GM23248 (cell line): ENCODE data around the gene C9. TPM values are rescaled to one million over a fixed set of nuclear protein-coding genes. Genes with fewer than 3 reads are reported as not detected.

Experiments used
- DNase-seq: peaks from one replicate; pipeline ENCODE4 v3.0.0-alpha.2; 2015
- H2AFZ ChIP-seq: fragments of 200-600 bp; sonication (generic); 2 replicates; pipeline ENCODE4 v1.6.1; 2016; ENCODE audit warnings: antibody characterized with exemption
- H3F3A ChIP-seq: fragments of 200-600 bp; sonication (generic); 2 replicates; pipeline ENCODE4 v1.6.1; 2016; ENCODE audit warnings: mild to moderate bottlenecking, antibody characterized with exemption, mixed run types; ENCODE audit not compliant: insufficient read depth
- H3K27ac ChIP-seq: fragments of 200-600 bp; sonication (generic); 2 replicates; pipeline ENCODE4 v1.5.1; 2016; ENCODE audit warnings: mild to moderate bottlenecking
- H3K27me3 ChIP-seq: fragments of 200-600 bp; sonication (generic); replicated peaks from 2 replicates; pipeline ENCODE4 v1.6.1; 2016; ENCODE audit warnings: mild to moderate bottlenecking; ENCODE audit not compliant: insufficient read depth
- H3K36me3 ChIP-seq: fragments of 200-600 bp; sonication (generic); 2 replicates; pipeline ENCODE4 v1.6.1; 2016; ENCODE audit warnings: low read depth, mild to moderate bottlenecking
- H3K4me1 ChIP-seq: fragments of 200-600 bp; sonication (generic); 2 replicates; pipeline ENCODE4 v1.6.1; 2016; ENCODE audit warnings: mild to moderate bottlenecking; ENCODE audit not compliant: insufficient read depth
- H3K4me2 ChIP-seq: fragments of 200-600 bp; sonication (generic); one replicate; pipeline ENCODE4 v1.6.1; 2016; ENCODE audit warnings: mild to moderate bottlenecking; ENCODE audit not compliant: unreplicated experiment
- H3K4me3 ChIP-seq: fragments of 200-600 bp; sonication (generic); 2 replicates; pipeline ENCODE4 v1.5.1; 2016; ENCODE audit warnings: mild to moderate bottlenecking
- H3K79me2 ChIP-seq: fragments of 200-600 bp; sonication (generic); 2 replicates; pipeline ENCODE4 v1.6.1; 2016; ENCODE audit warnings: mild to moderate bottlenecking; ENCODE audit not compliant: insufficient read depth
- H3K9ac ChIP-seq: fragments of 200-600 bp; sonication (generic); 2 replicates; pipeline ENCODE4 v1.6.1; 2016; ENCODE audit warnings: mild to moderate bottlenecking
- H3K9me2 ChIP-seq: fragments of 200-600 bp; sonication (generic); 2 replicates; pipeline ENCODE4 v1.6.1; 2016; ENCODE audit warnings: mixed run types, mild to moderate bottlenecking, moderate library complexity; ENCODE audit not compliant: insufficient read depth
- H3K9me3 ChIP-seq: fragments of 200-600 bp; sonication (generic); one replicate; pipeline ENCODE4 v1.6.1; 2017; ENCODE audit warnings: low read depth
- H4K20me1 ChIP-seq: fragments of 200-600 bp; sonication (generic); 2 replicates; pipeline ENCODE4 v1.6.0; 2016; ENCODE audit not compliant: insufficient read depth
- EZH2 ChIP-seq: fragments of 200-600 bp; sonication (generic); IDR thresholded peaks from 2 replicates; pipeline ENCODE4 v1.6.1; 2018; ENCODE audit warnings: antibody characterized with exemption, mild to moderate bottlenecking; ENCODE audit not compliant: insufficient read depth, poor library complexity, severe bottlenecking
- EZH2phosphoT487 ChIP-seq: fragments of 200-600 bp; sonication (generic); IDR thresholded peaks from 2 replicates; pipeline ENCODE4 v1.6.1; 2018; ENCODE audit warnings: antibody characterized with exemption, moderate library complexity, mild to moderate bottlenecking, low read depth; ENCODE audit not compliant: insufficient read depth
- WGBS, 2 experiments: methylation state at CpG; one replicate each; pipeline ENCODE4 v1.1.6; 2015 to 2017; ENCODE audit warnings: low lambda C conversion rate in 2 of 2, low coverage in 1 of 2; ENCODE audit errors: missing lambda C conversion rate in 2 of 2; 5-methylcytosine and 5-hydroxymethylcytosine counted together
- in situ Hi-C: fragments of 300-500 bp; cut with MboI; formaldehyde crosslinking; loops from 2 replicates; pipeline ENCODE4 v1.15.0; 2020
- polyA plus RNA-seq: library from polyadenylated mRNA; unstranded; fragments of >200 nt; fragmentation: Nextera tagmentation; extraction: Ambion mirVana; gene quantifications from 2 replicates; pipeline ENCODE4 v1.2.1, GENCODE V29; 2016
- total RNA-seq: library from RNA; depleted of rRNA; stranded (reverse); fragments of >200 nt; shearing (Covaris generic); gene quantifications from 2 replicates; pipeline ENCODE4 v1.2.3, GENCODE V29; 2014

The C9 gene
- total and polyA plus RNA-seq, 2 experiments from 2014 or later: not detected

GRCh38 chr5:39352951-39353350 is 11.3 kb downstream of the C9 start:
- 0 to 4% methylated on average over 1 of the region's 1 CpG for WGBS, 2 experiments
- 0 out of 2 replicates have a peak, but pooled peaks cover 5% of the 10 kb centered on the region for H3F3A ChIP-seq

GRCh38 chr5:39352170-39352569 is 12.1 kb downstream of the C9 start:
- Histone ChIP-seq H3K9me3 (no peaks in the 10 kb centered on the region), H3K9ac (no peak overlapping the region), H3K27me3 (no peaks in the 10 kb centered on the region), H3K4me2 (no peak overlapping the region), H3K27ac (no peak overlapping the region), H3F3A (0 out of 2 replicates have a peak, but pooled peaks cover 5% of the 10 kb centered on the region), H4K20me1 (no peaks in the 10 kb centered on the region), H2AFZ (no peak overlapping the region), H3K9me2 (no peaks in the 10 kb centered on the region), H3K36me3 (no peaks in the 10 kb centered on the region), H3K79me2 (no peaks in the 10 kb centered on the region), H3K4me1 (no peaks in the 10 kb centered on the region), H3K4me3 (no peak overlapping the region)
- in situ Hi-C loops: no loop called here
- no peak for DNase-seq
- TF ChIP-seq EZH2phosphoT487 (no peak), EZH2 (no peak)
- WGBS, 2 experiments: 48 to 53% methylated on average over 2 of the region's 2 CpGs

More at GRCh38 chr5:39352951-39353350, 11.3 kb downstream of the C9 start:
- DNase-seq: no peak
- H3K9me3 ChIP-seq: no peaks in the 10 kb centered on the region
- H3K4me3 ChIP-seq: no peak overlapping the region
- H2AFZ ChIP-seq: no peak overlapping the region
- H4K20me1 ChIP-seq: no peaks in the 10 kb centered on the region
- H3K9ac ChIP-seq: no peak overlapping the region
- TF ChIP-seq EZH2phosphoT487 (no peak), EZH2 (no peak)
- in situ Hi-C loops: no loop called here
- no peaks in the 10 kb centered on the region for H3K9me2 ChIP-seq
- H3K4me1 ChIP-seq: no peaks in the 10 kb centered on the region
- no peaks in the 10 kb centered on the region for H3K27me3 ChIP-seq
- H3K4me2 ChIP-seq: no peak overlapping the region
- no peak overlapping the region for H3K27ac ChIP-seq
- H3K36me3 ChIP-seq: no peaks in the 10 kb centered on the region
- H3K79me2 ChIP-seq: no peaks in the 10 kb centered on the region

DNA sequence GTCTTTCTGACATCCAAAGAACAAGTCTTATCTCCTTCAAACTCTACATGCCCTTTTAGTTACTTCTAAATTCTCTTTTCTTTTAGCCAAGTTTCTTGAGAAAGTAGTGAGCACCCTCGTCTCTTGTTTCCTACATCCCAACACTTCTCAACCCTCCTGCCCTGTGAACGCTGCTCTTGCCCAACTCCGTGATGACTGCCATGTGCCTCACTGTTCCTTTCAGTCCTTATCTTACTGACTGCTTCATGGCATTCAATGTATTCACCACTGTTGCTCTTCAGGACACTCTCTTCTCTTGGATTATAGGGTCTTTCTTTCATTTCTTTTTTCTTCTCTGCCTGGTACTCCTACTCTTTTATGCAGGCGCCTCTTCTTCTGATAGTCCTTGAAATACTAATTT is 14.8 kb downstream of the C9 start:
- Histone ChIP-seq H3K9me3 (no peaks in the 10 kb centered on the region), H3K4me2 (no peak overlapping the region), H3K27ac (no peak overlapping the region), H3K79me2 (no peaks in the 10 kb centered on the region), H3K4me1 (no peaks in the 10 kb centered on the region), H3K9me2 (no peaks in the 10 kb centered on the region), H3K4me3 (no peak overlapping the region), H2AFZ (no peak overlapping the region), H3K9ac (no peak overlapping the region), H3F3A (no peaks in the 10 kb centered on the region), H3K36me3 (no peaks in the 10 kb centered on the region), H3K27me3 (no peaks in the 10 kb centered on the region), H4K20me1 (no peaks in the 10 kb centered on the region)
- WGBS, 2 experiments: 50 to 57% methylated on average over 4 of the region's 4 CpGs
- TF ChIP-seq EZH2phosphoT487: no peak
- TF ChIP-seq EZH2: no peak
- no peak for DNase-seq
- in situ Hi-C loops: no loop called here

DNA sequence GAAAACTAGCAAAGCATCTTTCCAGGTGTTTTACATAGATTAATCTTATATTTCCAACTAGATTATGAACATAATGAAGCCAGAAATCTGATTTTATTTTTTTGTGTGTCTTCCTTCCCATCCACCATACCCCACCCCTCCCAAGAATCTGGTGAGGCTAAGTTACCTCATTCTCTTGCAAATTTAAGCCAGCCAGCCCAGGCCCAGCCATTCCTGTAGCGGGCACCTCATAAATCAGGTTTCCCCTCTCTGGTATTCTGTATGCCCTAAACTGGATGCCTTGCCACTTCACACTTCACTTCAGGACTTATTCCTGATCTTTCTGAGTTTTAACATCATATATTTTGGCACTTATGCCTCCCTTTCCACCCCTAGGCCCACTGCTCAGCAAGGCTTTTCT is 21.8 kb downstream of the C9 start:
- H3K4me3 ChIP-seq: no peak overlapping the region
- H3K27me3 ChIP-seq: no peaks in the 10 kb centered on the region
- no peak overlapping the region for H2AFZ ChIP-seq
- no peak overlapping the region for H3K27ac ChIP-seq
- no peaks in the 10 kb centered on the region for H4K20me1 ChIP-seq
- H3K4me2 ChIP-seq: no peak overlapping the region
- TF ChIP-seq EZH2phosphoT487 (no peak), EZH2 (no peak)
- H3K79me2 ChIP-seq: no peaks in the 10 kb centered on the region
- WGBS, 2 experiments: 84 to 85% methylated on average over 1 of the region's 1 CpG
- H3K9me2 ChIP-seq: no peaks in the 10 kb centered on the region
- H3K36me3 ChIP-seq: no peaks in the 10 kb centered on the region
- H3K9ac ChIP-seq: no peak overlapping the region
- no peaks in the 10 kb centered on the region for H3K9me3 ChIP-seq
- no peak for DNase-seq
- in situ Hi-C loops: no loop called here
- H3K4me1 ChIP-seq: peaks cover 6% of the 10 kb centered on the region; the same call in 1 of the 2 replicates
- H3F3A ChIP-seq: no peaks in the 10 kb centered on the region

DNA sequence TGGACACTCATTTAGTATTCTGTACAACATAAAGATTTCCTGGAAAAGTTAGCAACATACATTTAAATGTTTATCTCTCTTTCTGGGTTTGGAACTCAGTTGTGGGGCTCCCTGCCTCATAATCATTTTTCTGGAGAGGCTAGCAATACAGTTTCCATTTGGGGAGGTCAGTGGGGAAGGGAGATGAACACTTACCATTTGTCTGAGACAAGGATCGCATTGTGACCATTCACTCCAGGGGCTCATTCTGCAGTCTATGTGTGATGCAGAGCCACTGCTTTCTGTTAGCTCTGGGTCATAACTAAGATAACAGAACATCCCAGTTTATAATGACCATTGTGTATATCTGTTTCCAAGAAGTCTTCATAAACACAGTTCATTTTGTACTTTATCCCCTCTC is 22.4 kb downstream of the C9 start:
- Histone ChIP-seq H2AFZ (no peak overlapping the region), H3K27me3 (no peaks in the 10 kb centered on the region), H3K9me2 (no peaks in the 10 kb centered on the region), H3K36me3 (no peaks in the 10 kb centered on the region), H3K27ac (no peak overlapping the region), H3F3A (no peaks in the 10 kb centered on the region), H3K4me3 (no peak overlapping the region), H3K4me1 (peaks cover 6% of the 10 kb centered on the region; the same call in 1 of the 2 replicates), H3K9me3 (no peaks in the 10 kb centered on the region), H4K20me1 (no peaks in the 10 kb centered on the region), H3K4me2 (no peak overlapping the region), H3K9ac (no peak overlapping the region), H3K79me2 (no peaks in the 10 kb centered on the region)
- 95 to 100% methylated on average over 1 of the region's 1 CpG for WGBS, 2 experiments
- no peak for DNase-seq
- in situ Hi-C loops: no loop called here
- no peak for TF ChIP-seq EZH2
- TF ChIP-seq EZH2phosphoT487: no peak
